ENCODE data around the gene ASIC2. TPM values are rescaled to one million over a fixed set of nuclear protein-coding genes. Genes with fewer than 3 reads are reported as not detected.

Gene ASIC2
- not detected in 2 replicates for total RNA-seq

GRCh38 chr17:33292981-33293867, at the start of gene ASIC2:
Gene ASIC2 (minus strand): TSS chr17:33293295.

Data from placental epithelial cell (primary cell).